Transverse colon (tissue), 3 donors: Measurements from ENCODE around the gene MSI2.

Source experiments
- POLR2A ChIP-seq: fragments of 450-650 bp; IDR thresholded peaks from one replicate; pipeline ENCODE4 v1.6.1; 2016; ENCODE audit warnings: antibody characterized with exemption, mild to moderate bottlenecking, moderate library complexity
- TF ChIP-seq, protein P1 (sequence below), 5 experiments: fragments of 200-600 bp in 3 of 5; fragments of 450-650 bp in 2 of 5; sonication (generic) in 3 of 5; IDR thresholded peaks; 1 replicate in 2 of 5; 2 replicates in 3 of 5; pipeline ENCODE4 v1.5.1; 2016 to 2017; ENCODE audit warnings: antibody characterized with exemption in 5 of 5, inconsistent platforms in 3 of 5, mild to moderate bottlenecking in 2 of 5, moderate library complexity in 1 of 5

DNA sequence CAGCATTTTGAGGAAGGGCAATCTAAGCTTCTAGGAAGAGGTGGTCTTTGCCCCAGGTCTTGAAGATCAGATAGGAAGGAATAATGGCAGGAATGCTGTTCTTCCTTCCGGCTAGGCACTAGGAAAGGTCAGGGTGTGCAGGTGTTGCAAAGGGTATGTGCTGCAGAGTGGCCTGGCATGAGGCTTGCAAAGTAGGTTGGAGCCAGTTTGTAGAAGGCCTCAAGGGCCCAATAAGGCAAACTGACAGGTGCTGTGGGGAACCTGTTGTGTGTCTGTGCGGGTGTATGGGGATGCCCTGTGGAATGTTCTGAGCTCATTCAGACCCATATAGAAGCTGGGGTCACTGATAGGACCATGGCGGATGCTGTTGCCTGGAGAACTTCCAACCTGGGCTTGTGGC is 12.7 kb downstream of the MSI2 start:
- TF ChIP-seq, protein P1, sequence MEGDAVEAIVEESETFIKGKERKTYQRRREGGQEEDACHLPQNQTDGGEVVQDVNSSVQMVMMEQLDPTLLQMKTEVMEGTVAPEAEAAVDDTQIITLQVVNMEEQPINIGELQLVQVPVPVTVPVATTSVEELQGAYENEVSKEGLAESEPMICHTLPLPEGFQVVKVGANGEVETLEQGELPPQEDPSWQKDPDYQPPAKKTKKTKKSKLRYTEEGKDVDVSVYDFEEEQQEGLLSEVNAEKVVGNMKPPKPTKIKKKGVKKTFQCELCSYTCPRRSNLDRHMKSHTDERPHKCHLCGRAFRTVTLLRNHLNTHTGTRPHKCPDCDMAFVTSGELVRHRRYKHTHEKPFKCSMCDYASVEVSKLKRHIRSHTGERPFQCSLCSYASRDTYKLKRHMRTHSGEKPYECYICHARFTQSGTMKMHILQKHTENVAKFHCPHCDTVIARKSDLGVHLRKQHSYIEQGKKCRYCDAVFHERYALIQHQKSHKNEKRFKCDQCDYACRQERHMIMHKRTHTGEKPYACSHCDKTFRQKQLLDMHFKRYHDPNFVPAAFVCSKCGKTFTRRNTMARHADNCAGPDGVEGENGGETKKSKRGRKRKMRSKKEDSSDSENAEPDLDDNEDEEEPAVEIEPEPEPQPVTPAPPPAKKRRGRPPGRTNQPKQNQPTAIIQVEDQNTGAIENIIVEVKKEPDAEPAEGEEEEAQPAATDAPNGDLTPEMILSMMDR (IDR thresholded peaks at IDR 0.05) = no peak
- TF ChIP-seq POLR2A = no peak
